HepG2 (cell line): Measurements from ENCODE around the gene NSMF. TPM values are rescaled to one million over a fixed set of nuclear protein-coding genes. Genes with fewer than 3 reads are reported as not detected.
A peak's percentile ranks its signal among the peaks of the same experiment; 100 is the strongest.

Experiments
- ELF3 ChIP-seq: IDR thresholded peaks from 2 replicates; pipeline ENCODE4 v1.6.1; 2016; ENCODE audit warnings: missing genetic modification reagents, missing compliant biosample characterization
- GFI1 ChIP-seq: sonication (generic); formaldehyde crosslinking; IDR thresholded peaks from 2 replicates; pipeline ENCODE4 v1.5.0; 2020; ENCODE audit warnings: missing genetic modification reagents, mild to moderate bottlenecking, borderline replicate concordance
- GTF2F1 ChIP-seq: fragments of 150-350 bp; IDR thresholded peaks from 2 replicates; pipeline ENCODE4 v1.6.1; 2014; ENCODE audit warnings: low read length
- IRX3 ChIP-seq: sonication (generic); formaldehyde crosslinking; IDR thresholded peaks from 2 replicates; pipeline ENCODE4 v1.8.1; 2023; ENCODE audit warnings: mild to moderate bottlenecking, low read depth, missing genetic modification reagents, borderline replicate concordance
- SMARCC2 ChIP-seq: fragments of 450-650 bp; IDR thresholded peaks from 2 replicates; pipeline ENCODE4 v1.6.1; 2017; ENCODE audit warnings: antibody characterized with exemption, mild to moderate bottlenecking
- TBX3 ChIP-seq: fragments of 450-650 bp; IDR thresholded peaks from 2 replicates; pipeline ENCODE4 v1.6.1; 2017; ENCODE audit warnings: antibody characterized with exemption, mild to moderate bottlenecking, inconsistent platforms, borderline replicate concordance
- TOPORS ChIP-seq: sonication (generic); formaldehyde crosslinking; IDR thresholded peaks from 2 replicates; pipeline ENCODE4 v1.8.0; 2023; ENCODE audit warnings: mild to moderate bottlenecking, missing genetic modification reagents
- ZBTB38 ChIP-seq: sonication (generic); formaldehyde crosslinking; IDR thresholded peaks from 2 replicates; pipeline ENCODE4 v1.5.1; 2020; ENCODE audit warnings: mild to moderate bottlenecking, missing genetic modification reagents
- ZKSCAN1 ChIP-seq: fragments of 150-350 bp; IDR thresholded peaks from 2 replicates; pipeline ENCODE4 v1.6.1; 2014; ENCODE audit warnings: low read length
- ZNF12 ChIP-seq: sonication (generic); formaldehyde crosslinking; IDR thresholded peaks from 2 replicates; pipeline ENCODE4 v1.5.0; 2020; ENCODE audit warnings: missing genetic modification reagents
- ZNF235 ChIP-seq: sonication (generic); formaldehyde crosslinking; IDR thresholded peaks from 2 replicates; pipeline ENCODE4 v1.8.1; 2023; ENCODE audit warnings: mild to moderate bottlenecking, missing genetic modification reagents, borderline replicate concordance
- ZNF572 ChIP-seq: sonication (generic); formaldehyde crosslinking; IDR thresholded peaks from 2 replicates; pipeline ENCODE4 v1.5.1; 2020; ENCODE audit warnings: mild to moderate bottlenecking, missing genetic modification reagents
- ZNF619 ChIP-seq: sonication (generic); formaldehyde crosslinking; IDR thresholded peaks from 2 replicates; pipeline ENCODE4 v1.4.0; 2020; ENCODE audit warnings: mild to moderate bottlenecking, missing genetic modification reagents
- ZNF724P ChIP-seq: sonication (generic); formaldehyde crosslinking; IDR thresholded peaks from 2 replicates; pipeline ENCODE4 v1.8.0; 2022; ENCODE audit warnings: missing genetic modification reagents, borderline replicate concordance
- ZSCAN12 ChIP-seq: sonication (generic); formaldehyde crosslinking; IDR thresholded peaks from 2 replicates; pipeline ENCODE4 v1.9.0; 2021; ENCODE audit warnings: mild to moderate bottlenecking, missing genetic modification reagents
- ZSCAN9 ChIP-seq: IDR thresholded peaks from 2 replicates; pipeline ENCODE4 v1.6.1; 2016; ENCODE audit warnings: borderline replicate concordance
- polyA plus RNA-seq, 8 experiments: library from polyadenylated mRNA; depleted of rRNA in 3 of 8; stranded (reverse) in 7 of 8; unstranded in 1 of 8; fragments of >200 nt; fragmentation: Illumina TruSeq in 4 of 8; extraction: Trizol in 4 of 8; gene quantifications; 2 replicates each; pipeline versions ENCODE4 v1.2.1 to v1.2.3, GENCODE V29; 2011 to 2016; ENCODE audit warnings: low read depth in 4 of 8, missing spikeins in 1 of 8, mixed read lengths in 1 of 8; ENCODE audit not compliant: insufficient read depth in 1 of 8
- total RNA-seq, 5 experiments: library from RNA; depleted of rRNA; stranded (reverse); fragments of >200 nt; fragmentation: Illumina TruSeq; extraction: Trizol; gene quantifications; 2 replicates each; pipeline ENCODE4 v1.2.3, GENCODE V29; 2016; ENCODE audit warnings: low read depth in 1 of 5
- TF ChIP-seq, protein P1 (sequence below): sonication (generic); formaldehyde crosslinking; IDR thresholded peaks from 2 replicates; pipeline ENCODE4 v1.4.0; 2020; ENCODE audit warnings: missing genetic modification reagents
- TF ChIP-seq, protein P2 (sequence below): sonication (generic); formaldehyde crosslinking; IDR thresholded peaks from 2 replicates; pipeline ENCODE4 v1.4.0; 2020; ENCODE audit warnings: missing genetic modification reagents
- TF ChIP-seq, protein P3 (sequence below): sonication (generic); formaldehyde crosslinking; conservative IDR thresholded peaks from 2 replicates; pipeline ENCODE4 v1.5.0; 2020; ENCODE audit warnings: missing genetic modification reagents
- TF ChIP-seq, protein P4 (sequence below), 2 experiments: sonication (generic) in 1 of 2; formaldehyde crosslinking in 1 of 2; IDR thresholded peaks; 2 replicates each; pipeline versions ENCODE4 v1.5.1 to v1.6.1; 2011 to 2020; ENCODE audit warnings: borderline replicate concordance in 1 of 2, low read depth in 1 of 2, low read length in 1 of 2, mild to moderate bottlenecking in 1 of 2, missing genetic modification reagents in 1 of 2, moderate library complexity in 1 of 2

The NSMF gene
- total and polyA plus RNA-seq, 2 of the 13 experiments (the other 11 are each of a cell fraction or from before 2014, with no cell fraction given): 44.3 to 183 TPM

DNA sequence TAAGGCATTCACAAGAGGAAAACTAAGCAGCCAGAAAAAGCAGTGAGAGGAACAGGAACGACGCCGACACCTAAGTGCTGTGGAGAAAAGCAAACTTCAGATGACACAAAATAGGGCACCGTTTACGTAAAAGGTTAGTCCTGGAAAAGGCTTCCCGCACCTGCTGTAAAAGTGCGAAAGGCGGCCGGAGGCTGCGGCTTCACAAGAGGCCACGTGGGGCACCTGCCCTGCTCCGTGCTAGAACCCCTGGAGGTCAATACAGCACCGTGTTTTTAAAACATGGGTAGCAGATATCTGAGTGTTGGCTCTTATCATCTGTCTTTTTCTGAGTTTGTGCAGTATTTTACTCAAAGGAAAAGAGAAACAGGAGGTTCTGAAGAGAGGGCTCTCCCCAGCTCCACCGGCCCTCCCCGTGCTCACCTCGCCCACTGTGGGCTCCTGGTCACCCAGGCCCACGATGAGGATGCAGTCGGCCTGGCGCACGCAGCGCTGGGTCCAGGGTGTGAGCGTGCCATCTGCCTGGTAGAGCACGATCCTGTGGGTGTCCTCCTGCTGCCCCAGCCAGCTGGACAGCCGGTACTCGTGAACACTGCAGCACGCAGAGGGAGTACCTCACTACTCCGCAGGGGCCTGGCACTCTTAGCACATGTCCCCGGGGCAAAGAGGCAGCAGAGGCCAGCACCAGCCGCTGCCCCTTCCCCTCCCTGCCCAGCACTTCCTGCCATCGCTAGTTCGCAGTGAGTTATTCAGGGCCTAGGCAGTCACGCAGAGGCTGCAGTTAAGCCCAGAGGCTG, 21.0 kb upstream of the NSMF start (continued):
- TF ChIP-seq GFI1 (CRISPR knock-in tag) (no peak), ELF3 (no peak), ZNF235 (no peak), SMARCC2 (no peak), ZNF12 (no peak), GTF2F1 (no peak), ZNF724P (no peak), ZKSCAN1 (no peak), TBX3 (no peak), ZNF572 (CRISPR knock-in tag) (no peak), IRX3 (CRISPR knock-in tag) (no peak), ZSCAN9 (CRISPR knock-in tag) (no peak), ZNF619 (CRISPR knock-in tag) (no peak), TOPORS (CRISPR knock-in tag) (peak; percentile 25; the same call in 1 of the 2 replicates), ZBTB38 (CRISPR knock-in tag) (no peak), ZSCAN12 (CRISPR knock-in tag) (no peak)
- TF ChIP-seq, protein P1, sequence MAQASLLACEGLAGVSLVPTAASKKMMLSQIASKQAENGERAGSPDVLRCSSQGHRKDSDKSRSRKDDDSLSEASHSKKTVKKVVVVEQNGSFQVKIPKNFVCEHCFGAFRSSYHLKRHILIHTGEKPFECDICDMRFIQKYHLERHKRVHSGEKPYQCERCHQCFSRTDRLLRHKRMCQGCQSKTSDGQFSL (CRISPR knock-in tag): no peak
- TF ChIP-seq, protein P2, sequence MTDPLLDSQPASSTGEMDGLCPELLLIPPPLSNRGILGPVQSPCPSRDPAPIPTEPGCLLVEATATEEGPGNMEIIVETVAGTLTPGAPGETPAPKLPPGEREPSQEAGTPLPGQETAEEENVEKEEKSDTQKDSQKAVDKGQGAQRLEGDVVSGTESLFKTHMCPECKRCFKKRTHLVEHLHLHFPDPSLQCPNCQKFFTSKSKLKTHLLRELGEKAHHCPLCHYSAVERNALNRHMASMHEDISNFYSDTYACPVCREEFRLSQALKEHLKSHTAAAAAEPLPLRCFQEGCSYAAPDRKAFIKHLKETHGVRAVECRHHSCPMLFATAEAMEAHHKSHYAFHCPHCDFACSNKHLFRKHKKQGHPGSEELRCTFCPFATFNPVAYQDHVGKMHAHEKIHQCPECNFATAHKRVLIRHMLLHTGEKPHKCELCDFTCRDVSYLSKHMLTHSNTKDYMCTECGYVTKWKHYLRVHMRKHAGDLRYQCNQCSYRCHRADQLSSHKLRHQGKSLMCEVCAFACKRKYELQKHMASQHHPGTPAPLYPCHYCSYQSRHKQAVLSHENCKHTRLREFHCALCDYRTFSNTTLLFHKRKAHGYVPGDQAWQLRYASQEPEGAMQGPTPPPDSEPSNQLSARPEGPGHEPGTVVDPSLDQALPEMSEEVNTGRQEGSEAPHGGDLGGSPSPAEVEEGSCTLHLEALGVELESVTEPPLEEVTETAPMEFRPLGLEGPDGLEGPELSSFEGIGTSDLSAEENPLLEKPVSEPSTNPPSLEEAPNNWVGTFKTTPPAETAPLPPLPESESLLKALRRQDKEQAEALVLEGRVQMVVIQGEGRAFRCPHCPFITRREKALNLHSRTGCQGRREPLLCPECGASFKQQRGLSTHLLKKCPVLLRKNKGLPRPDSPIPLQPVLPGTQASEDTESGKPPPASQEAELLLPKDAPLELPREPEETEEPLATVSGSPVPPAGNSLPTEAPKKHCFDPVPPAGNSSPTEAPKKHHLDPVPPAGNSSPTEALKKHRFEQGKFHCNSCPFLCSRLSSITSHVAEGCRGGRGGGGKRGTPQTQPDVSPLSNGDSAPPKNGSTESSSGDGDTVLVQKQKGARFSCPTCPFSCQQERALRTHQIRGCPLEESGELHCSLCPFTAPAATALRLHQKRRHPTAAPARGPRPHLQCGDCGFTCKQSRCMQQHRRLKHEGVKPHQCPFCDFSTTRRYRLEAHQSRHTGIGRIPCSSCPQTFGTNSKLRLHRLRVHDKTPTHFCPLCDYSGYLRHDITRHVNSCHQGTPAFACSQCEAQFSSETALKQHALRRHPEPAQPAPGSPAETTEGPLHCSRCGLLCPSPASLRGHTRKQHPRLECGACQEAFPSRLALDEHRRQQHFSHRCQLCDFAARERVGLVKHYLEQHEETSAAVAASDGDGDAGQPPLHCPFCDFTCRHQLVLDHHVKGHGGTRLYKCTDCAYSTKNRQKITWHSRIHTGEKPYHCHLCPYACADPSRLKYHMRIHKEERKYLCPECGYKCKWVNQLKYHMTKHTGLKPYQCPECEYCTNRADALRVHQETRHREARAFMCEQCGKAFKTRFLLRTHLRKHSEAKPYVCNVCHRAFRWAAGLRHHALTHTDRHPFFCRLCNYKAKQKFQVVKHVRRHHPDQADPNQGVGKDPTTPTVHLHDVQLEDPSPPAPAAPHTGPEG (CRISPR knock-in tag): no peak
- TF ChIP-seq, protein P3, sequence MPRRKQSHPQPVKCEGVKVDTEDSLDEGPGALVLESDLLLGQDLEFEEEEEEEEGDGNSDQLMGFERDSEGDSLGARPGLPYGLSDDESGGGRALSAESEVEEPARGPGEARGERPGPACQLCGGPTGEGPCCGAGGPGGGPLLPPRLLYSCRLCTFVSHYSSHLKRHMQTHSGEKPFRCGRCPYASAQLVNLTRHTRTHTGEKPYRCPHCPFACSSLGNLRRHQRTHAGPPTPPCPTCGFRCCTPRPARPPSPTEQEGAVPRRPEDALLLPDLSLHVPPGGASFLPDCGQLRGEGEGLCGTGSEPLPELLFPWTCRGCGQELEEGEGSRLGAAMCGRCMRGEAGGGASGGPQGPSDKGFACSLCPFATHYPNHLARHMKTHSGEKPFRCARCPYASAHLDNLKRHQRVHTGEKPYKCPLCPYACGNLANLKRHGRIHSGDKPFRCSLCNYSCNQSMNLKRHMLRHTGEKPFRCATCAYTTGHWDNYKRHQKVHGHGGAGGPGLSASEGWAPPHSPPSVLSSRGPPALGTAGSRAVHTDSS (CRISPR knock-in tag): no peak
- TF ChIP-seq, protein P4, sequence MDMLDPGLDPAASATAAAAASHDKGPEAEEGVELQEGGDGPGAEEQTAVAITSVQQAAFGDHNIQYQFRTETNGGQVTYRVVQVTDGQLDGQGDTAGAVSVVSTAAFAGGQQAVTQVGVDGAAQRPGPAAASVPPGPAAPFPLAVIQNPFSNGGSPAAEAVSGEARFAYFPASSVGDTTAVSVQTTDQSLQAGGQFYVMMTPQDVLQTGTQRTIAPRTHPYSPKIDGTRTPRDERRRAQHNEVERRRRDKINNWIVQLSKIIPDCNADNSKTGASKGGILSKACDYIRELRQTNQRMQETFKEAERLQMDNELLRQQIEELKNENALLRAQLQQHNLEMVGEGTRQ (IDR thresholded peaks at IDR 0.05; ENCODE audit: low read depth, low read length): no peak
- TF ChIP-seq, protein P4 (CRISPR knock-in tag; IDR thresholded peaks at IDR 0.05; ENCODE audit: borderline replicate concordance): no peak
